Ascending aorta (tissue), 2 donors: ENCODE measurements around the gene MYMX. TPM values are rescaled to one million over a fixed set of nuclear protein-coding genes. Genes with fewer than 3 reads are reported as not detected.

Source experiments
- DNase-seq, 2 donors: peaks; one replicate each; pipeline ENCODE4 v3.0.0-alpha.2; 2019; ENCODE audit warnings: low spot score in 2 of 2
- H3K27ac ChIP-seq, 2 donors: fragments of 200-600 bp; sonication (generic); one replicate each; pipeline ENCODE4 v1.5.1; 2016 to 2017; ENCODE audit warnings: mild to moderate bottlenecking in 1 of 2
- H3K27me3 ChIP-seq: fragments of 200-600 bp; sonication (generic); one replicate; pipeline ENCODE4 v1.5.1; 2017
- H3K36me3 ChIP-seq, 2 donors: fragments of 200-600 bp; sonication (generic); one replicate each; pipeline ENCODE4 v1.5.1; 2016
- H3K4me1 ChIP-seq, 2 donors: fragments of 200-600 bp; sonication (generic); one replicate each; pipeline ENCODE4 v1.5.1; 2016 to 2017; ENCODE audit warnings: mild to moderate bottlenecking in 1 of 2
- H3K4me3 ChIP-seq, 2 donors: fragments of 200-600 bp; sonication (generic); one replicate each; pipeline ENCODE4 v1.5.1; 2016 to 2017; ENCODE audit warnings: mild to moderate bottlenecking in 1 of 2
- H3K9me3 ChIP-seq, 2 donors: fragments of 200-600 bp; sonication (generic); one replicate each; pipeline ENCODE4 v1.5.1; 2016
- intact Hi-C: fragments of 100-400 bp; cut with DNase I; formaldehyde crosslinking; loops from one replicate; pipeline ENCODE4 v1.15.1; 2023
- total RNA-seq: library from RNA; depleted of rRNA; stranded (reverse); fragments of >200 nt; gene quantifications from one replicate; pipeline ENCODE4 v1.1.0, GENCODE V29; 2016
- TF ChIP-seq, protein P1 (sequence below), 3 experiments: fragments of 200-600 bp in 2 of 3; fragments of 450-650 bp in 1 of 3; sonication (generic) in 2 of 3; IDR thresholded peaks; one replicate each; pipeline ENCODE4 v1.5.1; 2016 to 2019; ENCODE audit warnings: antibody characterized with exemption in 3 of 3, mild to moderate bottlenecking in 1 of 3, moderate library complexity in 1 of 3

MYMX gene
- total RNA-seq, 1 donor from 2014 or later = 13.9 TPM

DNA sequence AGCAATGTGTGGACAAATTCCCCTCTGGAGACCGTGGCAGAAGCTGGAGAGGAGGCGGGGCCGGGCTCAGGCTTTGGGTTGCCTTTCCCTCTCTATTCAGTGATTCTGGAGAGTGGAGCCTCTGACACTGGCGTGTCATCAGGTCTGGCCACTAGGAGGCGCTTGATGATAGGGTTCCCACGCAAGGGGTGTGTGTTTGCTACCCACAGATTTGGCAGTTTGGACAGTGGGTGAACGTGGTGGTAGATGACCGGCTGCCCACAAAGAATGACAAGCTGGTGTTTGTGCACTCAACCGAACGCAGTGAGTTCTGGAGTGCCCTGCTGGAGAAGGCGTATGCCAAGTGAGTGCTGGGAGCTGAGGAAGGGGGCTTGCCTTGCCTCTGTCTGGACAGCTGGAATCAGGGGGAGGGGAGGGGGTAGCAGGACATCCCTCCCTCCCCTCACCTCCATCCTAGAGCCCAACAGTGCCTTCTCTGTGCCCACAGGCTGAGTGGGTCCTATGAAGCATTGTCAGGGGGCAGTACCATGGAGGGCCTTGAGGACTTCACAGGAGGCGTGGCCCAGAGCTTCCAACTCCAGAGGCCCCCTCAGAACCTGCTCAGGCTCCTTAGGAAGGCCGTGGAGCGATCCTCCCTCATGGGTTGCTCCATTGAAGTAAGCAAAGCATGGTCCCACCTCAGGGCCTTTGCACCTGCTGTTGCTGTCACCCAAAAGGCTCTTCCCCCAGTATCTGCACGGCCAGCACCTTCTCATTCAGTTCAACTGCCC, 43.8 kb upstream of the MYMX start:
- TF ChIP-seq, protein P1, sequence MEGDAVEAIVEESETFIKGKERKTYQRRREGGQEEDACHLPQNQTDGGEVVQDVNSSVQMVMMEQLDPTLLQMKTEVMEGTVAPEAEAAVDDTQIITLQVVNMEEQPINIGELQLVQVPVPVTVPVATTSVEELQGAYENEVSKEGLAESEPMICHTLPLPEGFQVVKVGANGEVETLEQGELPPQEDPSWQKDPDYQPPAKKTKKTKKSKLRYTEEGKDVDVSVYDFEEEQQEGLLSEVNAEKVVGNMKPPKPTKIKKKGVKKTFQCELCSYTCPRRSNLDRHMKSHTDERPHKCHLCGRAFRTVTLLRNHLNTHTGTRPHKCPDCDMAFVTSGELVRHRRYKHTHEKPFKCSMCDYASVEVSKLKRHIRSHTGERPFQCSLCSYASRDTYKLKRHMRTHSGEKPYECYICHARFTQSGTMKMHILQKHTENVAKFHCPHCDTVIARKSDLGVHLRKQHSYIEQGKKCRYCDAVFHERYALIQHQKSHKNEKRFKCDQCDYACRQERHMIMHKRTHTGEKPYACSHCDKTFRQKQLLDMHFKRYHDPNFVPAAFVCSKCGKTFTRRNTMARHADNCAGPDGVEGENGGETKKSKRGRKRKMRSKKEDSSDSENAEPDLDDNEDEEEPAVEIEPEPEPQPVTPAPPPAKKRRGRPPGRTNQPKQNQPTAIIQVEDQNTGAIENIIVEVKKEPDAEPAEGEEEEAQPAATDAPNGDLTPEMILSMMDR (IDR thresholded peaks at IDR 0.05) = peak; percentile 93 to 94 (median 93)
- Histone ChIP-seq H3K4me3 (no peak overlapping the region), H3K9me3 (no peaks in the 10 kb centered on the region), H3K27me3 (no peaks in the 10 kb centered on the region), H3K4me1 (peaks cover 3 to 14% of the 10 kb centered on the region in 2 donors), H3K36me3 (no peaks in the 10 kb centered on the region), H3K27ac (no peak overlapping the region)
- intact Hi-C loops = loop anchor here (1.0 to 2.0 kb wide), 4 partner anchors 26 to 84 kb away; partner anchors contain the start of genes SLC29A1 and SLC35B2
- DNase-seq = peak; percentile 61 to 95

DNA sequence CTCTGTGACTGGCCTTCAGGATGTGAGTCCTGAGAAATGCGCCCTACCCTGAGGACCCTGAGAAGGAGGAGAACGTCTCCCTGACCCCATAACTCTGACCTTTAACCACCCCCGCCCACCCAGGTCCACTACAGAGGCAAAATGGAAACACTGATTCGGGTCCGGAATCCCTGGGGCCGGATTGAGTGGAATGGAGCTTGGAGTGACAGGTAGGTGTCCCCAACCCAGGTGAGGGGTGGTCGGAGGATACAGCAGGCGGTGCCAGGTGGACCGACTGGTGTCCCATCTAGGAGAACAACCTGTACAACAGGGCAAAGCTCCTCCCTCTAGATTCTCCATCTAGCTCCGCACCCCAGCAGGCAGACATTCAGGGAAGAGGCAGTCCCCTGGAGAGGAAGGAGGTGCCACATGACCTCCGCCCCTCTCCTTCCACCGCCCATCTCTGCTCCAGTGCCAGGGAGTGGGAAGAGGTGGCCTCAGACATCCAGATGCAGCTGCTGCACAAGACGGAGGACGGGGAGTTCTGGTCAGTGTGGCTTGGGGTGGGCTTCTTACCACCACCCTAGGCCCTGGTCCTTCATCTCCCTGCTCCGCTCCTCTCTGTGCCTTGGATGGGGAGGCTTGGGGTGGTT, 40.5 kb upstream of the MYMX start:
- no peaks in the 10 kb centered on the region for H3K9me3 ChIP-seq
- H3K4me1 ChIP-seq = peaks cover 6 to 22% of the 10 kb centered on the region in 2 donors
- H3K36me3 ChIP-seq = no peaks in the 10 kb centered on the region
- intact Hi-C loops = no loop called here
- H3K27ac ChIP-seq = peak overlapping the region; percentile 20 to 69
- no peaks in the 10 kb centered on the region for H3K27me3 ChIP-seq
- no peak for DNase-seq
- TF ChIP-seq, protein P1 (IDR thresholded peaks at IDR 0.05) = no peak
- H3K4me3 ChIP-seq = no peak overlapping the region

DNA sequence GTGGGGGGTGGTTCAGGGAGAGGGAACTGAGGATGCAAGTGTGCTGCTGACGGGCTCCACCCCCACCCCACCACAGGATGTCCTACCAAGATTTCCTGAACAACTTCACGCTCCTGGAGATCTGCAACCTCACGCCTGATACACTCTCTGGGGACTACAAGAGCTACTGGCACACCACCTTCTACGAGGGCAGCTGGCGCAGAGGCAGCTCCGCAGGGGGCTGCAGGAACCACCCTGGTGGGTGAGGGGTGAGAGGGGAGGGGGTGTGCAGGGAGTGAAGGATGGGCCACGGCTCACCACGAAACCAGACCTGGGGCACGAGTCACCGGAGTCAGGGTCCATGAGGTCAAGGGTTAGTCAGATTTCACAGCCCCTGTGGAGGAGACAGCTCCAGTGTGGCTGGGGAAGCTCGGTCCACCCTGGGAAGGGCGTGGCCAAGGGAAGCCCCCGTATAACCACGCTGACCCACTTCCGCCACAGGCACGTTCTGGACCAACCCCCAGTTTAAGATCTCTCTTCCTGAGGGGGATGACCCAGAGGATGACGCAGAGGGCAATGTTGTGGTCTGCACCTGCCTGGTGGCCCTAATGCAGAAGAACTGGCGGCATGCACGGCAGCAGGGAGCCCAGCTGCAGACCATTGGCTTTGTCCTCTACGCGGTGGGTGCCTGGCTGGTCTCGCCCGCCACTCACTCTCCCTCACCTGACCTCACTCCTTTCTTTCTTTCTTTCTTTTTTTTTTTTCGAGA, 39.8 kb upstream of the MYMX start:
- H3K27ac ChIP-seq = peak overlapping the region; percentile 69 to 76
- no peaks in the 10 kb centered on the region for H3K9me3 ChIP-seq
- intact Hi-C loops = no loop called here
- no peak for DNase-seq
- H3K4me3 ChIP-seq = no peak overlapping the region
- no peaks in the 10 kb centered on the region for H3K36me3 ChIP-seq
- H3K4me1 ChIP-seq = peaks cover 6 to 22% of the 10 kb centered on the region in 2 donors
- H3K27me3 ChIP-seq = no peaks in the 10 kb centered on the region
- TF ChIP-seq, protein P1 (IDR thresholded peaks at IDR 0.05) = no peak

DNA sequence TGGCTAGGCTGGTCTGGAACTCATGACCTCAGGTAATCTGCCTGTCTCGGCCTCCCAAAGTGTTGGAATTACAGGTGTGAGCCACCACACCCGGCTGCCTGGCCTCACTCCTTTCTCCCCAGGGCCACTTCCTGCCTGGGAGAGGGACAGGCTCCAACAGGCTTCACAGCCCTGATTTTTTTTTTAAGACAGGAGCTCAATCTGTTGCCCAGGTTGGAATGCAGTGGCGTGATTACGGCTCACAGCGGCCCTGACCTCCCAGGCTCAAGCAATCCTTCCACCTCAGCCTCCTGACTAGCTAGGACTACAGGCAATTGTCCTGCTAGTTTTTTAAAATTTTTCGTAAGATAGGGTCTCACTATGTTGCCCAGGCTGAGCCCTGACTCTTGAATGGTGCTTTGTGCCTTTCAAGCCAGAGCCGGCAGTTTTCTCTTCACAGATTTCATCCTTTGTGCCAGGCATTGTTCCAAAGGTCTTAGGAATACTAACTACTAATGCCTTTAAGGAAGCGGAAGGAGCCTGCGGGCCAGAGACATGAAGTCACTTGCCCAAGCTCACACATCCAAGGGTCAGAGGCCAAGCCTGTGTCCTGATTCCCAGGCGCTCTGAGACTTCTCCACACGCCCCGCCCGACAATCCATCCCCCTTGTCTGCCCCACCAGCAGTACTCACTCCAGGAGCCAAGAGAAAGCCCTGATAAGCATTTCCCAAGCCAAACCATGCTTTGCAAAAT, 38.9 kb upstream of the MYMX start:
- DNase-seq = peak in 1 of 2 donors; percentile 92
- intact Hi-C loops = loop anchor here (1.0 kb wide), 1 partner anchor 43 kb away; no protein-coding TSS in a partner anchor
- no peaks in the 10 kb centered on the region for H3K27me3 ChIP-seq
- TF ChIP-seq, protein P1 (IDR thresholded peaks at IDR 0.05) = no peak
- no peaks in the 10 kb centered on the region for H3K9me3 ChIP-seq
- no peaks in the 10 kb centered on the region for H3K36me3 ChIP-seq
- peak overlapping the region; percentile 69 to 76 for H3K27ac ChIP-seq
- H3K4me1 ChIP-seq = peaks cover 6 to 21% of the 10 kb centered on the region in 2 donors
- no peak overlapping the region for H3K4me3 ChIP-seq
